CD4-positive, CD25-positive, alpha-beta regulatory T cell (primary cell): ENCODE results near the gene LPAR1. TPM values are rescaled to one million over a fixed set of nuclear protein-coding genes. Genes with fewer than 3 reads are reported as not detected.
"Not testable (repeated sequence)": the region's sequence is repeated elsewhere in the genome, so short reads cannot be mapped to it uniquely, and the experiment has no call there.

ENCODE experiments used
- ATAC-seq, 2 donors: fragments of 150-1000 bp; cut with Tn5 transposase; one replicate each; pipeline ENCODE4 v1.10.0; 2021; ENCODE audit warnings: low read depth in 2 of 2, moderate number of reproducible peaks in 2 of 2, moderate library complexity in 1 of 2
- DNase-seq, 3 donors: peaks; one replicate each; pipeline versions ENCODE4 v3.0.0 to v3.0.0-alpha.2; 2012 to 2022; ENCODE audit warnings: mixed read lengths in 1 of 3
- H3K27ac ChIP-seq: one replicate; pipeline ENCODE4 v1.7.0; 2013; ENCODE audit warnings: mild to moderate bottlenecking, low read length; ENCODE audit not compliant: insufficient read depth, poor library complexity, severe bottlenecking
- H3K27me3 ChIP-seq: one replicate; pipeline ENCODE4 v1.7.0; 2013; ENCODE audit warnings: low read length; ENCODE audit not compliant: control insufficient read depth, insufficient read depth
- H3K36me3 ChIP-seq: one replicate; pipeline ENCODE4 v1.7.0; 2013; ENCODE audit warnings: mild to moderate bottlenecking, low read length, moderate library complexity; ENCODE audit not compliant: control insufficient read depth, insufficient read depth
- H3K4me1 ChIP-seq: 2 replicates; pipeline ENCODE4 v1.7.0; 2013; ENCODE audit warnings: mild to moderate bottlenecking, low read length; ENCODE audit not compliant: insufficient read depth, control insufficient read depth, poor library complexity, severe bottlenecking
- H3K4me3 ChIP-seq: one replicate; pipeline ENCODE4 v1.7.0; 2013; ENCODE audit warnings: low read depth, mild to moderate bottlenecking, low read length, moderate library complexity
- H3K9me3 ChIP-seq, 2 experiments: 1 replicate in 1 of 2; 2 replicates in 1 of 2; pipeline ENCODE4 v1.7.0; 2013; ENCODE audit warnings: low read length in 2 of 2, mild to moderate bottlenecking in 1 of 2, moderate library complexity in 1 of 2; ENCODE audit not compliant: control insufficient read depth in 2 of 2
- H3K27ac Mint-ChIP-seq, 3 donors: one replicate each; pipeline ENCODE4 v1.8.0; 2020 to 2022; ENCODE audit warnings: mild to moderate bottlenecking in 3 of 3, mixed read lengths in 3 of 3, moderate library complexity in 2 of 3
- H3K27me3 Mint-ChIP-seq: one replicate; pipeline ENCODE4 v1.8.0; 2022; ENCODE audit warnings: mild to moderate bottlenecking, mixed read lengths
- H3K36me3 Mint-ChIP-seq: one replicate; pipeline ENCODE4 v1.8.0; 2020; ENCODE audit warnings: mixed read lengths
- H3K4me1 Mint-ChIP-seq, 4 donors: one replicate each; pipeline ENCODE4 v1.8.0; 2020 to 2022; ENCODE audit warnings: mixed read lengths in 4 of 4, mild to moderate bottlenecking in 1 of 4
- H3K4me3 Mint-ChIP-seq, 4 donors: one replicate each; pipeline ENCODE4 v1.8.0; 2020 to 2022; ENCODE audit warnings: mild to moderate bottlenecking in 4 of 4, mixed read lengths in 4 of 4, moderate library complexity in 3 of 4
- H3K9me3 Mint-ChIP-seq, 7 donors: one replicate each; pipeline ENCODE4 v1.8.0; 2020 to 2022; ENCODE audit warnings: mixed read lengths in 7 of 7, mild to moderate bottlenecking in 3 of 7, moderate library complexity in 2 of 7
- polyA plus RNA-seq, 4 donors: library from polyadenylated mRNA; unstranded; fragments of 300-500 nt; fragmentation: Illumina TruSeq; gene quantifications; one replicate each; pipeline ENCODE4 v1.2.3, GENCODE V29; 2021
- total RNA-seq: library from RNA; stranded (reverse); gene quantifications from one replicate; pipeline ENCODE4 v1.2.3, GENCODE V29; 2022

The LPAR1 gene
- total and polyA plus RNA-seq, 5 donors from 2014 or later, result not detected

- H3K4me3 Mint-ChIP-seq, ATAC-seq, H3K4me1 Mint-ChIP-seq, H3K27ac Mint-ChIP-seq, H3K27me3 Mint-ChIP-seq, H3K27ac ChIP-seq, H3K4me1 ChIP-seq, H3K36me3 ChIP-seq, DNase-seq, H3K27me3 ChIP-seq, H3K4me3 ChIP-seq, H3K36me3 Mint-ChIP-seq: not testable (repeated sequence)
- peaks cover 4 to 18% of the 10 kb centered on the region in 2 experiments for H3K9me3 ChIP-seq
- H3K9me3 Mint-ChIP-seq, result peaks cover 4 to 19% (median 16%) of the 10 kb centered on the region in 7 donors
Observed at GRCh38 chr9:110861370-110862110, 176.7 kb downstream of the LPAR1 start.

- peaks cover 0 to 5% of the 10 kb centered on the region in 2 experiments for H3K9me3 ChIP-seq
- Mint-ChIP-seq H3K4me3 (no peak overlapping the region), H3K27ac (no peak overlapping the region), H3K27me3 (no peaks in the 10 kb centered on the region), H3K9me3 (peaks cover 0 to 19% (median 8%) of the 10 kb centered on the region in 7 donors), H3K36me3 (no peaks in the 10 kb centered on the region), H3K4me1 (no peaks in the 10 kb centered on the region)
- H3K27ac ChIP-seq, result no peak overlapping the region
- H3K4me3 ChIP-seq, result no peak overlapping the region
- no peaks in the 10 kb centered on the region for H3K27me3 ChIP-seq
- H3K4me1 ChIP-seq, result no peaks in the 10 kb centered on the region
- no peak for ATAC-seq
- DNase-seq, result no peak
- no peaks in the 10 kb centered on the region for H3K36me3 ChIP-seq
Observed at GRCh38 chr9:110856772-110857171, 181.5 kb downstream of the LPAR1 start.

GRCh38 chr9:110850401-110851135, 187.7 kb downstream of the LPAR1 start:
- no peaks in the 10 kb centered on the region for H3K36me3 Mint-ChIP-seq
- H3K9me3 Mint-ChIP-seq, result peaks cover 0 to 6% (median 2%) of the 10 kb centered on the region in 7 donors
- no peaks in the 10 kb centered on the region for H3K27me3 ChIP-seq
- H3K9me3 ChIP-seq, result no peaks in the 10 kb centered on the region
- H3K4me1 Mint-ChIP-seq, result no peaks in the 10 kb centered on the region
- H3K27ac Mint-ChIP-seq, result no peak overlapping the region
- H3K4me1 ChIP-seq, result no peaks in the 10 kb centered on the region
- ATAC-seq, result no peak
- no peak overlapping the region for H3K27ac ChIP-seq
- H3K27me3 Mint-ChIP-seq, result no peaks in the 10 kb centered on the region
- H3K36me3 ChIP-seq, result no peaks in the 10 kb centered on the region
- no peak for DNase-seq
- H3K4me3 ChIP-seq, result no peak overlapping the region
- no peak overlapping the region for H3K4me3 Mint-ChIP-seq

DNA sequence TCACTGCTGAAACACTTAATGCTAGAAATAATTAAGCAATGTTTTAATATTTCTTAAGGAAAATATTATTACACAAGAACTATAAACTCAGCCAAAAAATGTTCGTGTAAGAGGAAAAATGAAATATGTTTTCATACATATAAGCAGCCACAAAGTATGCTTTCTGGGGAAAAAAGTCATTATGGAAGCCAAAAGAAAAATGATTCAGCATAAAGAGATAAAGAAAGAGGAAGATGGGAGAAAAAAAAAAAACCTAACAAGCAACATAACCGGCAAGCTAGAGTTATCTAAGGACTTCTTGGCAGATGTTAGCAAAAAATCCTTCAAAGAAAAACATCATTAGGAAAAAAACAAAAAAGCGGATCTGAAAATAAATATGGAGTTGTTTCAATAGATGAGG, 190.6 kb downstream of the LPAR1 start:
- no peak for ATAC-seq
- no peaks in the 10 kb centered on the region for H3K9me3 ChIP-seq
- H3K4me1 ChIP-seq, result no peaks in the 10 kb centered on the region
- H3K36me3 Mint-ChIP-seq, result peaks cover 5% of the 10 kb centered on the region
- H3K4me1 Mint-ChIP-seq, result no peaks in the 10 kb centered on the region
- DNase-seq, result no peak
- H3K9me3 Mint-ChIP-seq, result peaks cover 0 to 8% (median 0%) of the 10 kb centered on the region in 7 donors
- H3K27ac ChIP-seq, result no peak overlapping the region
- no peaks in the 10 kb centered on the region for H3K27me3 Mint-ChIP-seq
- no peaks in the 10 kb centered on the region for H3K27me3 ChIP-seq
- no peak overlapping the region for H3K27ac Mint-ChIP-seq
- H3K36me3 ChIP-seq, result no peaks in the 10 kb centered on the region
- no peak overlapping the region for H3K4me3 Mint-ChIP-seq
- H3K4me3 ChIP-seq, result no peak overlapping the region

DNA sequence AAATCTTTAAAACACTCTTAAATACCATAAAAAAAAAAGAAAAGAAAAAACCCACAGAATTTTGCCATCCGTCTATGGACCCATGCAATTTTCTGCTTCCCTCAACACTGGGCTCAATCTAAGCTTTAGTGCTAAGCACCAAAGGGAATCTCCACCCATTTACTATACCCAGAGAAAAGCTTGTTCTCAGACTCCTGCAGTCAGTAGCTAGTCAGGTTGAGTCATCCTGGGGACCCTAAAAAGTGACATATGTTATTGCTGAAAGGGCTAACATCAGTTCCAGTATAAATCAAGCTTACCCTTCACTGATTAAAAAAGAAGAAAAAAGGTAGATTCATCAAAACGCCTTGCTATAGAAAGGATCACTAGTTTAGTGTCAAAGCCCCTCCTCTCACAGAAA, 192.1 kb downstream of the LPAR1 start:
- H3K27me3 Mint-ChIP-seq, result no peaks in the 10 kb centered on the region
- H3K9me3 ChIP-seq, result no peaks in the 10 kb centered on the region
- ATAC-seq (no peak), DNase-seq (no peak)
- no peaks in the 10 kb centered on the region for H3K36me3 ChIP-seq
- peaks cover 5% of the 10 kb centered on the region for H3K36me3 Mint-ChIP-seq
- no peak overlapping the region for H3K4me3 Mint-ChIP-seq
- H3K27ac ChIP-seq, result no peak overlapping the region
- no peaks in the 10 kb centered on the region for H3K4me1 ChIP-seq
- no peak overlapping the region for H3K27ac Mint-ChIP-seq
- no peak overlapping the region for H3K4me3 ChIP-seq
- peaks cover 0 to 8% (median 0%) of the 10 kb centered on the region in 7 donors for H3K9me3 Mint-ChIP-seq
- H3K27me3 ChIP-seq, result no peaks in the 10 kb centered on the region
- H3K4me1 Mint-ChIP-seq, result no peaks in the 10 kb centered on the region

DNA sequence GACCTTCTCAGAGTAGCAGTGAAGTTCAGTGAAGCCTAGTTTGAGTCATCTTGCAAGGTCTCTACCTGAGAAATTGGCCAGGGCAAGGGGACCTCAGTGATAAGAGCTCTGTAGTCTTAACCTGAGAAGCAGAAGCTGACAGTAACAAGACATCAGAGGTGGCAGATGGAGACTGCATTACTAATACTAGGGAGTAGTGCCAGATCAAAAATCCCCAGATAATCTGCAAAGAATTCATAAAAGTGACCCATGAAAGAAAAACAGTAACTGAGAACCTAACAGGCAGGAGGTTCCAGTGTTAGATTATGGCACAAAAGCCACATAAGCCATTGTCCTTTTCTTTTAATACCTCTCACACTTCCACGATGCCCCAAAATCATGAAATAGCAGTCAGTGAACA, 194.1 kb downstream of the LPAR1 start:
- H3K27me3 ChIP-seq, result no peaks in the 10 kb centered on the region
- H3K4me1 ChIP-seq, result no peaks in the 10 kb centered on the region
- ATAC-seq (no peak), DNase-seq (no peak)
- Mint-ChIP-seq H3K27me3 (no peaks in the 10 kb centered on the region), H3K4me3 (no peak overlapping the region), H3K27ac (no peak overlapping the region), H3K4me1 (no peaks in the 10 kb centered on the region), H3K36me3 (peaks cover 5% of the 10 kb centered on the region), H3K9me3 (peaks cover 0 to 8% (median 5%) of the 10 kb centered on the region in 7 donors)
- no peak overlapping the region for H3K27ac ChIP-seq
- no peaks in the 10 kb centered on the region for H3K9me3 ChIP-seq
- H3K36me3 ChIP-seq, result no peaks in the 10 kb centered on the region
- H3K4me3 ChIP-seq, result no peak overlapping the region

DNA sequence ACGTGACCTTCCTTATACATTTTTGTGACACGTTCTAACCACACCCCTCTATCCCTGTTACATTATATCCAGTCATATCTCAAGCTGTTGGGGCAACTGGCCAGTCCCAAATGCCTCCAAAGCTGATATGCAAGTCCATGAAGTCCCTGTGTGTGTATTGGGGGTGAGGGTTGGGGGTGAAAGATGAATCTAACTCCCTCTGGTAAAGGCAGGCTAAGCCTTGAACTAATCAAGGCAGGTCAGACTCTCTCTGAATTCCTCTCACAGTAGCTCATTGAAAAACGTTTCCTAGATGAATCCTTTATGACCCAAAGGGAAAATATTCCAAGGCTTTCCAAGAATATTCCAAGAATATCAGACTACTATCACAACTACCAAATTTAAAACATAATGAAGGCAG, 195.3 kb downstream of the LPAR1 start:
- peaks cover 5% of the 10 kb centered on the region for H3K36me3 Mint-ChIP-seq
- peaks cover 0 to 10% (median 5%) of the 10 kb centered on the region in 7 donors for H3K9me3 Mint-ChIP-seq
- H3K27me3 ChIP-seq, result no peaks in the 10 kb centered on the region
- no peak overlapping the region for H3K4me3 ChIP-seq
- H3K4me3 Mint-ChIP-seq, result no peak overlapping the region
- ATAC-seq, result no peak
- no peak overlapping the region for H3K27ac ChIP-seq
- no peaks in the 10 kb centered on the region for H3K9me3 ChIP-seq
- H3K4me1 Mint-ChIP-seq, result no peaks in the 10 kb centered on the region
- no peak for DNase-seq
- H3K27me3 Mint-ChIP-seq, result no peaks in the 10 kb centered on the region
- H3K27ac Mint-ChIP-seq, result no peak overlapping the region
- H3K36me3 ChIP-seq, result no peaks in the 10 kb centered on the region
- H3K4me1 ChIP-seq, result no peaks in the 10 kb centered on the region
